NCI-H446 treated with DMSO at 0.1 percent for 48 hours (cell line): ENCODE results near the gene FEZ2.

Experiments used
- DNase-seq: peaks from one replicate; lab custom pipeline; 2025; lab: John Stamatoyannopoulos, UW

FEZ2 gene

GRCh38 chr2:36587101-36587500, 10.9 kb downstream of the FEZ2 start:
- DNase-seq = peak; percentile 86

GRCh38 chr2:36586672-36587071, 11.3 kb downstream of the FEZ2 start:
- no peak for DNase-seq

GRCh38 chr2:36584148-36584794, 13.7 kb downstream of the FEZ2 start:
- DNase-seq = no peak

- DNase-seq = no peak
These were observed 15.0 kb downstream of the FEZ2 start for GRCh38 chr2:36582951-36583350.

- DNase-seq = no peak
These were observed 15.4 kb downstream of the FEZ2 start for GRCh38 chr2:36582538-36582937.

GRCh38 chr2:36579297-36579664, 18.7 kb downstream of the FEZ2 start:
- no peak for DNase-seq

GRCh38 chr2:36578343-36579296, 19.3 kb downstream of the FEZ2 start:
- no peak for DNase-seq

- DNase-seq = no peak
These were observed 20.1 kb downstream of the FEZ2 start for GRCh38 chr2:36577884-36578283.

GRCh38 chr2:36574560-36574959, 23.4 kb downstream of the FEZ2 start:
- no peak for DNase-seq

GRCh38 chr2:36573165-36573564, 24.8 kb downstream of the FEZ2 start:
- no peak for DNase-seq

GRCh38 chr2:36572719-36573059, 25.3 kb downstream of the FEZ2 start:
- no peak for DNase-seq

- no peak for DNase-seq
These were observed 25.8 kb downstream of the FEZ2 start for GRCh38 chr2:36572054-36572718.

- no peak for DNase-seq
These were observed 27.6 kb downstream of the FEZ2 start for GRCh38 chr2:36570416-36570815.

- no peak for DNase-seq
These were observed 28.6 kb downstream of the FEZ2 start for GRCh38 chr2:36569267-36569856.

- DNase-seq = no peak
These were observed 29.3 kb downstream of the FEZ2 start for GRCh38 chr2:36568516-36569246.

- no peak for DNase-seq
These were observed 30.1 kb downstream of the FEZ2 start for GRCh38 chr2:36567711-36568408.

GRCh38 chr2:36566887-36567286, 31.1 kb downstream of the FEZ2 start:
- no peak for DNase-seq

- DNase-seq = no peak
These were observed 32.3 kb downstream of the FEZ2 start for GRCh38 chr2:36565712-36566111.

GRCh38 chr2:36564377-36564930, 33.5 kb downstream of the FEZ2 start:
- DNase-seq = no peak

GRCh38 chr2:36562973-36563532, 34.9 kb downstream of the FEZ2 start:
- DNase-seq = no peak

- DNase-seq = no peak
These were observed 35.7 kb downstream of the FEZ2 start for GRCh38 chr2:36562240-36562639.
